ENCODE data around the gene ADIG. TPM values are rescaled to one million over a fixed set of nuclear protein-coding genes. Genes with fewer than 3 reads are reported as not detected.

The ADIG gene
- total and polyA plus RNA-seq, 8 donors = not detected

DNA sequence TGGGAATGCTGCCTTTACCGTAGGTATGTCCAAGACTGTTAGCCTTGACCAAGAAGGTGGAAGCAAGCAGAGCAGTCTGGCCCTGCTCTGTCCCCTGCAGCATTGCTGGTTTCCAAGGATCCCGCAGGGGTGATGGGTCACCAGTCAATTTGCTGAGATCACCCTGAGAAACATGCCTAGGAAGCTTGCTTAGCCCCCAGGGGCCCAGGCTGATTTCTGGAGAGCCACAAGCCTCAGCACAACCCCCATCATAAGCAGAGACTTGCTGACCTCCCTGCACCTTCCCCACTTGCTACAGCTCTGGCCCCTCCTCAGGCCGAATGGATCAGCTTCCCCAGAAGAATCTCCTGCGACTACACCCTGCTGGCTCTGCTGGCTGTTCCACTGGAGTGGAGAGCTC lies 42.1 kb downstream of the ADIG start:
- Histone ChIP-seq H3K4me3 (no peak overlapping the region), H3K36me3 (no peaks in the 10 kb centered on the region), H3K4me1 (no peaks in the 10 kb centered on the region), H3K27me3 (peaks cover 0 to 31% (median 0%) of the 10 kb centered on the region in 3 donors), H3K27ac (no peak overlapping the region), H3K9me3 (peaks cover 0 to 13% (median 9%) of the 10 kb centered on the region in 4 donors)
- intact Hi-C loops (cut with DNase I; ENCODE audit: low total_unique reads) = no loop called here
- TF ChIP-seq POLR2A (IDR thresholded peaks at IDR 0.05) = no peak
- TF ChIP-seq, protein P1, sequence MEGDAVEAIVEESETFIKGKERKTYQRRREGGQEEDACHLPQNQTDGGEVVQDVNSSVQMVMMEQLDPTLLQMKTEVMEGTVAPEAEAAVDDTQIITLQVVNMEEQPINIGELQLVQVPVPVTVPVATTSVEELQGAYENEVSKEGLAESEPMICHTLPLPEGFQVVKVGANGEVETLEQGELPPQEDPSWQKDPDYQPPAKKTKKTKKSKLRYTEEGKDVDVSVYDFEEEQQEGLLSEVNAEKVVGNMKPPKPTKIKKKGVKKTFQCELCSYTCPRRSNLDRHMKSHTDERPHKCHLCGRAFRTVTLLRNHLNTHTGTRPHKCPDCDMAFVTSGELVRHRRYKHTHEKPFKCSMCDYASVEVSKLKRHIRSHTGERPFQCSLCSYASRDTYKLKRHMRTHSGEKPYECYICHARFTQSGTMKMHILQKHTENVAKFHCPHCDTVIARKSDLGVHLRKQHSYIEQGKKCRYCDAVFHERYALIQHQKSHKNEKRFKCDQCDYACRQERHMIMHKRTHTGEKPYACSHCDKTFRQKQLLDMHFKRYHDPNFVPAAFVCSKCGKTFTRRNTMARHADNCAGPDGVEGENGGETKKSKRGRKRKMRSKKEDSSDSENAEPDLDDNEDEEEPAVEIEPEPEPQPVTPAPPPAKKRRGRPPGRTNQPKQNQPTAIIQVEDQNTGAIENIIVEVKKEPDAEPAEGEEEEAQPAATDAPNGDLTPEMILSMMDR (IDR thresholded peaks at IDR 0.05) = no peak
- DNase-seq = no peak
- 49 to 82% (median 73%) methylated on average over 3 to 4 of the region's 4 CpGs for WGBS, 5 donors

DNA sequence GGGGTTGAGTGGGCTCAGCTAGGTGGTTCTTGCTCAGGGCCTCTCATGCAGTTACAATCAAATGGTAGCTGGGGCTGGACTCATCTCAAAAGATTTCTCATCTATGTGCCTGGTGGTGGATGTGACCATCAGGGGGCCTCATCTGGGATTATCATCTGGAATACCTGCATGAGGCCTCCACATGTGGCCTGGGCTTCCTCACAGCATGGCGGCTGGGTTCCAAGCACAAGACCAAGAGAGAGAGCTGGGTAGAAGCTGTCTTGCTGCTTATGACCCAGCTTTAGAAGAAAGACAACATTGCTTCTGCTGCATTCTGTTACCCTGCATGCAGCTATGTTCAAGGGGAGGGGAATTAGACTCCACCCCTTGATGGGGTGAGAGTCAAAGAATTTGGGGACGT lies 43.1 kb downstream of the ADIG start:
- TF ChIP-seq POLR2AphosphoS5 (IDR thresholded peaks at IDR 0.05) (no peak), EP300 (IDR thresholded peaks at IDR 0.05) (no peak), POLR2A (IDR thresholded peaks at IDR 0.05) (no peak)
- TF ChIP-seq, protein P1 (IDR thresholded peaks at IDR 0.05) = no peak
- Histone ChIP-seq H3K27me3 (peaks cover 0 to 21% (median 0%) of the 10 kb centered on the region in 3 donors), H3K4me3 (no peak overlapping the region), H3K27ac (no peak overlapping the region), H3K9me3 (peaks cover 0 to 13% (median 9%) of the 10 kb centered on the region in 4 donors), H3K36me3 (no peaks in the 10 kb centered on the region), H3K4me1 (no peaks in the 10 kb centered on the region)
- intact Hi-C loops (cut with DNase I; ENCODE audit: low total_unique reads) = no loop called here
- DNase-seq = no peak
- WGBS, 5 donors = 61 to 92% (median 88%) methylated on average over 2 of the region's 2 CpGs

DNA sequence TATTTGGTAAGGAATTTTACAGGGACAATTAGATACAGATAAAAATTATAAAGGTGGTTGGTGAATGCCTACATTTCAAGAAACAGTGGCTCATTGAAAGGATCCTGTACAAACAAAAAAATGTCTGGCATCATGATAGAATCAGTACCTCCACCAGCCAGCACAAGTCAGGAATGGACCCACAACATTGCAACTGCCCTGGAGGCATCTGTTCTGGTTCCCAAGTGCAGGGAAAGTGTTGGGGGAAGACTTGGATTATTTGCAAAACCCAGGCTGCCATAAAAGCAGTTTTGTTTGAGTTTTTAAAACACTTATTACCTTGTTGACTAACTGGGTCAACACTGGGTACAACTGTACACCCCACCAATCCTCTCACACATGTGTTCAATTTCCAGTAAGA lies 44.9 kb downstream of the ADIG start:
- no peak overlapping the region for H3K27ac ChIP-seq
- TF ChIP-seq, protein P1 (IDR thresholded peaks at IDR 0.05) = no peak
- no peak for TF ChIP-seq POLR2A (IDR thresholded peaks at IDR 0.05)
- TF ChIP-seq POLR2AphosphoS5 (IDR thresholded peaks at IDR 0.05) = no peak
- TF ChIP-seq EP300 (IDR thresholded peaks at IDR 0.05) = no peak
- H3K4me3 ChIP-seq = no peak overlapping the region
- DNase-seq = no peak
- peaks cover 0 to 14% (median 0%) of the 10 kb centered on the region in 3 donors for H3K27me3 ChIP-seq
- H3K9me3 ChIP-seq = peaks cover 0 to 13% (median 9%) of the 10 kb centered on the region in 4 donors
- H3K4me1 ChIP-seq = no peaks in the 10 kb centered on the region
- intact Hi-C loops (cut with DNase I; ENCODE audit: low total_unique reads) = no loop called here
- H3K36me3 ChIP-seq = no peaks in the 10 kb centered on the region

DNA sequence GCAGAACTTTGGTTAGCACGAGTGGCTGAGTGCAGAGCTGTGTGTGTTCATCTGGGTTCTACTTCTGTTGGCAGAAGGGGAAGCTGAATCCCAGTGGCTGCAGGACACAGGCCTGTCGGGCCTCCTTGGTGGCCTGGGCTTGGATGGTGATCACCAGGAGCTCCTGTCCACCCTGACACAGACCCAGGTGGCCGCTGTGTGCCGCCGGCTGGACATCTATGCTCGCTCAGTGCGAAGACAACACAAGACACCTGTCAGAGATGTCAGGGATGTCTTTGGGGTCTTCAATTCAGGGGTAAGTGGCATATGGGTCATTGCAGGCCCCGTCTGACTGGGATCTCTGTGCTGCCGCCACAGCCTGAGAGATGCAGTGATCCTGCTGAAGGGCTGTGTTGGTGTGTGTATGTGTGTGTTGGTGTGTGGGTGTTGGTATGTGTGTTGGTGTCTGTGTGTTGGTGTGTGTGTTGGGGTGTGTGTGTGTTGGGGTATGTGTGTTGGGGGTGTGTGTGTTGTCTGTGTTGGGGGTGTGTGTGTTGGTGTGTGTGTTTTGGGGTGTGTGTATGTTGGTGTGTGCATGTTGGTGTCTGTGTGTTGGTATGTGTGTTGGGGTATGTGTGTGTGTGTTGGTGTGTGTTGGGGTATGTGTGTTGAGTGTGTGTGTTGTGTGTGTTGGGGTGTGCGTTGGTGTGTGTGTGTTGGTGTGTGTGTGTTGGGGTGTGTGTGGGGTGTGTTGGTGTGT lies 46.1 kb downstream of the ADIG start:
- H3K9me3 ChIP-seq = peaks cover 0 to 13% (median 9%) of the 10 kb centered on the region in 4 donors
- H3K4me3 ChIP-seq = no peak overlapping the region
- 81 to 92% (median 88%) methylated on average over 5 to 10 of the region's 10 CpGs for WGBS, 5 donors
- H3K36me3 ChIP-seq = no peaks in the 10 kb centered on the region
- TF ChIP-seq EP300 (IDR thresholded peaks at IDR 0.05) (no peak), POLR2A (IDR thresholded peaks at IDR 0.05) (no peak), POLR2AphosphoS5 (IDR thresholded peaks at IDR 0.05) (no peak)
- TF ChIP-seq, protein P1 (IDR thresholded peaks at IDR 0.05) = no peak
- no peak for DNase-seq
- intact Hi-C loops (cut with DNase I; ENCODE audit: low total_unique reads) = no loop called here
- H3K27me3 ChIP-seq = peaks cover 0 to 14% (median 0%) of the 10 kb centered on the region in 3 donors
- no peaks in the 10 kb centered on the region for H3K4me1 ChIP-seq
- H3K27ac ChIP-seq = no peak overlapping the region

Measured in stomach (tissue), 9 donors.